ENCODE results near the gene YIPF1. TPM values are rescaled to one million over a fixed set of nuclear protein-coding genes. Genes with fewer than 3 reads are reported as not detected.

YIPF1 gene
- total RNA-seq, 4 donors from 2014 or later: 14.1 to 27.1 (median 17.6) TPM

DNA sequence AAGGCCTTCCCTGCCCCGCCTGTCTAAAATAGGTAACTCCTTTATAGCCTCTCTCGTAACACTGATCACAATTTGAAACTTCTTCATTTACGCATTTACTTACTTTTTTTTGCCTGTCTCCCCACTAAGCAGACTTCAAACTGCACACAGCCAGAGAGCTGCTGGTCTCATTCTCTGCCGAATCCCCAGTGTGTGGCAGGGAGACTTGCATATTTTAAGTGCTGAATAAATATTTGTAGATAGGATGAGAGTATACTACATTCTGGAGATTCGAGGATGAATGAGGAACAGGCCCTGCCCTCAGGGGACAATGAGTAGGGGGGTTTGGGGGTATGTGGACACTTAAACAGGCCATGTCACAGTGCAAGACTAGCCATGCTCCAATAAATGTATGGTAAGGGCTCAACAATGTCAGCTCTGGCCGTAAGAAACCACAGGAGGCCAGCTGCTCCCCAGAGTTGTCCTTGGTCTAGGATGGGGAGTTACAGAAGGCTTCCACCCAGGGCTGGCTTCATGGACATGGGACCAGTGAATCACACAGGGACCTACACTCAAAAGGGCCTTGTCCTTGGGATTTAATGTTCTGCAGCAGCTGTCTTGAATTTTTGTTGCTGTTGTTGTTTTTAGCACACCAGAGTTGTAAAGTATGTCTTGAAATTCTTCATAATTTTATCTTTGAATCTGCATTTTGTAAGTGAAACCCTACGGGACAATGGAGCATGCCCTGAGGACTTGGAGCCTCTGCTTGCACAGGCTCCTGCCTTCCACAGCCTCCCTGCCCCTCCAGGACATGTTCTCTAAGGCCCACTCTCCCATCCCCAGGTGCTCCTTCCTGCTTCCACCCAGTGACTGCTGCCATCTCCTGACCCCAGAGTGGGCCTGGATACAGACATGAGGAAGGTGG is 12.9 kb upstream of the YIPF1 start:
- H3K9me3 ChIP-seq: no peaks in the 10 kb centered on the region
- peaks cover 1 to 29% (median 10%) of the 10 kb centered on the region in 3 donors for H3K4me1 ChIP-seq
- H3K4me3 ChIP-seq: no peak overlapping the region
- ATAC-seq: no peak
- no peak overlapping the region for H3K27ac ChIP-seq
- TF ChIP-seq POLR2AphosphoS5 (IDR thresholded peaks at IDR 0.05): no peak
- TF ChIP-seq, protein P1, sequence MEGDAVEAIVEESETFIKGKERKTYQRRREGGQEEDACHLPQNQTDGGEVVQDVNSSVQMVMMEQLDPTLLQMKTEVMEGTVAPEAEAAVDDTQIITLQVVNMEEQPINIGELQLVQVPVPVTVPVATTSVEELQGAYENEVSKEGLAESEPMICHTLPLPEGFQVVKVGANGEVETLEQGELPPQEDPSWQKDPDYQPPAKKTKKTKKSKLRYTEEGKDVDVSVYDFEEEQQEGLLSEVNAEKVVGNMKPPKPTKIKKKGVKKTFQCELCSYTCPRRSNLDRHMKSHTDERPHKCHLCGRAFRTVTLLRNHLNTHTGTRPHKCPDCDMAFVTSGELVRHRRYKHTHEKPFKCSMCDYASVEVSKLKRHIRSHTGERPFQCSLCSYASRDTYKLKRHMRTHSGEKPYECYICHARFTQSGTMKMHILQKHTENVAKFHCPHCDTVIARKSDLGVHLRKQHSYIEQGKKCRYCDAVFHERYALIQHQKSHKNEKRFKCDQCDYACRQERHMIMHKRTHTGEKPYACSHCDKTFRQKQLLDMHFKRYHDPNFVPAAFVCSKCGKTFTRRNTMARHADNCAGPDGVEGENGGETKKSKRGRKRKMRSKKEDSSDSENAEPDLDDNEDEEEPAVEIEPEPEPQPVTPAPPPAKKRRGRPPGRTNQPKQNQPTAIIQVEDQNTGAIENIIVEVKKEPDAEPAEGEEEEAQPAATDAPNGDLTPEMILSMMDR (IDR thresholded peaks at IDR 0.05): no peak
- no peak for TF ChIP-seq POLR2A (IDR thresholded peaks at IDR 0.05)
- TF ChIP-seq EP300 (IDR thresholded peaks at IDR 0.05): no peak
- H3K36me3 ChIP-seq: peaks cover 0 to 9% of the 10 kb centered on the region in 2 donors
- no peaks in the 10 kb centered on the region for H3K27me3 ChIP-seq
- WGBS, 2 donors (ENCODE audit: low coverage in 1 of 2): 61 to 83% methylated on average over 6 to 7 of the region's 7 CpGs

DNA sequence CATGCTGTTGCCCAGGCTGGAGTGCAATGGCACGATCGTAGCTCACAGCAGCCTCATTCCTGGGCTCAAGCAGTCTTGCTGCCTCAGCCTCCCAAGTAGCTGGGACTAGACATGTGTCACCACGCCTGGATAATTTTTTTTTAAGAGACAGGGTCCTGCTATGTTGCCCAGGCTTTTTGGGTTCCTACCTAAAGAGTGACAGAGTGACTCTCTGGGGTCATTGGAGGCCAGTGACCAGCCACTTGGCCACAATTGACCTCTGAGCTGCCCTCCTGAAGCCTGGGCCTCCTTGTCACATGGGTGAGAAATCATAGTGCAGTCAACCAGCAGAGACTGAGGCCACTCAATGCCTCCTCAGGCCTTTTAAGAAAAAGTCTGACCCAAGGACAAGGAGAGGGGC is 10.1 kb upstream of the YIPF1 start:
- ATAC-seq: no peak
- Histone ChIP-seq H3K27ac (peak overlapping the region in 2 of 4 donors; percentile 75 to 80), H3K36me3 (no peaks in the 10 kb centered on the region), H3K27me3 (no peaks in the 10 kb centered on the region), H3K9me3 (no peaks in the 10 kb centered on the region), H3K4me1 (peaks cover 6 to 50% (median 17%) of the 10 kb centered on the region in 3 donors), H3K4me3 (no peak overlapping the region)
- no peak for TF ChIP-seq EP300 (IDR thresholded peaks at IDR 0.05)
- TF ChIP-seq, protein P1 (IDR thresholded peaks at IDR 0.05): no peak
- TF ChIP-seq POLR2AphosphoS5 (IDR thresholded peaks at IDR 0.05): no peak
- TF ChIP-seq POLR2A (IDR thresholded peaks at IDR 0.05): no peak
- 75 to 88% methylated on average over 2 of the region's 3 CpGs for WGBS, 2 donors (ENCODE audit: low coverage in 1 of 2)

DNA sequence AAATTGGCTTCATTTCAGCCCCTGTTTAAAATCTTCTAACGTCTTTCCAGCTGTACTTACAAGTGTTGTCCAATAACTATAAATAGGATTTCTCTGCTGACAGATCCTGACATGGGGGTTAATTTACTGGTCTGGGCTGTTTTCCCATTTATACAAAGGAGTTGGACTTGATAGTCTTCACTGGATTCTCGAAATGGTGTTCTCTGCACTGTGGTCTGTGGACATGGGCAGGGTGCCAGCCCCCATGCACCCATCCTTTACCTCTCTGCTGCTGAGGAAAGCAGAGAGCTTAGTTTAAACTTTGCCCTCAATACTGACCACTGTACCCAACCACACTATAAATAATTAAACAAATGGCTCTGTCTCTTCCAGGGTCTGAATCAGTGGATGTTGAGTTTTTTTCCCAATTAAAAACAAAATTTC is 9.6 kb upstream of the YIPF1 start:
- TF ChIP-seq POLR2AphosphoS5 (IDR thresholded peaks at IDR 0.05): peak; percentile 40
- TF ChIP-seq POLR2A (IDR thresholded peaks at IDR 0.05): no peak
- TF ChIP-seq EP300 (IDR thresholded peaks at IDR 0.05): no peak
- TF ChIP-seq, protein P1 (IDR thresholded peaks at IDR 0.05): no peak
- Histone ChIP-seq H3K9me3 (no peaks in the 10 kb centered on the region), H3K27me3 (no peaks in the 10 kb centered on the region), H3K4me3 (no peak overlapping the region), H3K27ac (peak overlapping the region in 3 of 4 donors; percentile 61 to 80 (median 75)), H3K36me3 (no peaks in the 10 kb centered on the region), H3K4me1 (peaks cover 6 to 50% (median 17%) of the 10 kb centered on the region in 3 donors)
- ATAC-seq: no peak
- 0% methylated on average over 2 of the region's 2 CpGs for WGBS, 2 donors (ENCODE audit: low coverage in 1 of 2)

DNA sequence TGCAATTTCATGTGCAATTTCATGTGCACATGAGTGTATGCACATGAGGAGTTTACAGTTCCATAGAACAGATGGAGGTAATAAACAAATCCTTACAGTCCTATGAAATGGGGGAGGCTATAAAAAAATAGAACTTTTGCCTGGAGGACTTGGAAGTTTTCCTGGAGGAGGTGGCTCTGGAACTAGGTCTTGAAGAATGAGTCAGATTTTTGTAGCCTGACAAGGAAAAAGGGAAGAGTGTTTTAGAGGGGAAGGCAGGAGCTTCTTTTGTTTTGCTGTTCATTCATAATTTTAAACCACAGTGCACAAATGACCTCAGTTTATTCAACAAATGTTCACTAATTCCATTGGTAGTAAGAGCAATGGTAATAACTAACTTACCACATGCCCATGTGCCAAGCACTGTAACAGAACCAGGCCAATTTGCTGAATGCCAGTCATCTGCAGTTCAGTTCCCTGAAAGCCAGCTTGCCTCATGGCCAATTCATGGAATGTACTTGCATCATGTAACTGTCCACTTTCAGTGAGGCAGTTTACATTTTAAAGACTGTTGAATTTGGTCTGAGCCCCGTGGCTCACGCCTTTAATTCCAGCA is 7.1 kb upstream of the YIPF1 start:
- peaks cover 6 to 50% (median 17%) of the 10 kb centered on the region in 3 donors for H3K4me1 ChIP-seq
- peak; percentile 80 for ATAC-seq
- no peaks in the 10 kb centered on the region for H3K36me3 ChIP-seq
- H3K9me3 ChIP-seq: no peaks in the 10 kb centered on the region
- TF ChIP-seq POLR2AphosphoS5 (IDR thresholded peaks at IDR 0.05) (peak; percentile 96), EP300 (IDR thresholded peaks at IDR 0.05) (no peak)
- no peaks in the 10 kb centered on the region for H3K27me3 ChIP-seq
- no CpG with 5 or more reads among the region's 2 CpGs for WGBS, 2 donors (ENCODE audit: low coverage in 1 of 2)
- H3K4me3 ChIP-seq: no peak overlapping the region
- H3K27ac ChIP-seq: peak overlapping the region; percentile 58 to 80 (median 70)

DNA sequence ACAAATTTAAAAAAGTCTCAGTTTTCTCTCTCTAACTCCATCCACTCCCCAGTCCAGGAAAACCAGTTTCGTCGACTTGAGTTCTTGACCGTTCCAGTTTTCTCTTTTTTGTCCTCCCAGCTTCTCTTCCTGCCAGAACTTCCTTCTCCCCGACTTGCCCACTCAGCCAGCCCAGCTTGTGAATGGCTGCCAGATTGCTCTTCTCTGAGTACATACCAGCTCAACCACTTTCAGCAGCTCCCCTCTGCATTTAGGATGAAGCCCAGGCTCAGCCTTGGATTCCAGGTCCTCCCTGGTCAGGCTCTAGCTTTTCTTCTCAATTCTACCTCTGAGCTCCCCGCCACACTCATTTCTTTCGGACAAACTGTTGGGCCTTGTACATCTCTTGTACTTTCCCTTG is 5.8 kb upstream of the YIPF1 start:
- peaks cover 9 to 54% (median 17%) of the 10 kb centered on the region in 3 donors for H3K4me1 ChIP-seq
- TF ChIP-seq, protein P1 (IDR thresholded peaks at IDR 0.05): no peak
- TF ChIP-seq POLR2A (IDR thresholded peaks at IDR 0.05) (no peak), EP300 (IDR thresholded peaks at IDR 0.05) (no peak), POLR2AphosphoS5 (IDR thresholded peaks at IDR 0.05) (no peak)
- ATAC-seq: no peak
- H3K4me3 ChIP-seq: no peak overlapping the region
- H3K36me3 ChIP-seq: no peaks in the 10 kb centered on the region
- H3K27ac ChIP-seq: no peak overlapping the region
- no peaks in the 10 kb centered on the region for H3K9me3 ChIP-seq
- WGBS, 2 donors (ENCODE audit: low coverage in 1 of 2): 64 to 76% methylated on average over 2 to 6 of the region's 6 CpGs
- no peaks in the 10 kb centered on the region for H3K27me3 ChIP-seq
